HG02798 (cell line): ENCODE measurements around the gene UBE2I.

Source experiments
- ATAC-seq: cut with Tn5 transposase; IDR thresholded peaks from one replicate; pipeline ENCODE4 v1.9.1; 2021; ENCODE audit warnings: mild to moderate bottlenecking; ENCODE audit not compliant: unreplicated experiment, poor library complexity

UBE2I gene

DNA sequence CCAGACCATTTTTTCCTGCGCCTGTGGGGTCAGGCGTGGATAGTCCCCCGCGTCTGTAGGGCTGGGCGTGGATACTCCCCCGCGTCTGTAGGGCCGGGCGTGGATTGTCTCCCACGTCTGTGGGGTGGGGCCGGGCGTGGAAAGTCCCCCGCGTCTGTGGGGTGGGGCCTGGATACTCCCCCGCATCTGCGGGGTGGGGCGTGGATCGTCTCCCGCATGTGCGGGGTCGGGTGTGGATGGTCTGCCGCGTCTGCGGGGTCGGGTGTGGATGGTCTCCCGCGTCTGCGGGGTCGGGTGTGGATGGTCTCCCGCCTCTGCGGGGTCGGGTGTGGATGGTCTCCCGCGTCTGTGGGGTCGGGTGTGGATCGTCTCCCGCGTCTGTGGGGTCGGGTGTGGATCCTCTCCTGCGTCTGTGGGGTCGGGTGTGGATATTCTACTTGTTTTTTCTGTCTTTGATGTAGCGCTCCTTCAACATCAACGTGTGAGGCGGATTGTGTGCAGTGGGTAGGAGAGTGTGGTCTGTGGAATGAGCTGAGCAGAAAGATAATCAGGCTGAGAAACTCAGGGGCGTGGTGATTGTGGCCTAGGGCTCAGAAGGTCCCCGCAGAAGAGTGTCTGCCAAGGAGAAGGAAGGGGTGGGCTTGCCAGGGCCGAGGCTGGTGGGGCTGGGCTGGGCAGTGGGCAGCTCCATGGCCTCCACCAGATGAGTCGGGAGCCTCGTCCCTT lies 45.5 kb downstream of the UBE2I start:
- no peak for ATAC-seq

DNA sequence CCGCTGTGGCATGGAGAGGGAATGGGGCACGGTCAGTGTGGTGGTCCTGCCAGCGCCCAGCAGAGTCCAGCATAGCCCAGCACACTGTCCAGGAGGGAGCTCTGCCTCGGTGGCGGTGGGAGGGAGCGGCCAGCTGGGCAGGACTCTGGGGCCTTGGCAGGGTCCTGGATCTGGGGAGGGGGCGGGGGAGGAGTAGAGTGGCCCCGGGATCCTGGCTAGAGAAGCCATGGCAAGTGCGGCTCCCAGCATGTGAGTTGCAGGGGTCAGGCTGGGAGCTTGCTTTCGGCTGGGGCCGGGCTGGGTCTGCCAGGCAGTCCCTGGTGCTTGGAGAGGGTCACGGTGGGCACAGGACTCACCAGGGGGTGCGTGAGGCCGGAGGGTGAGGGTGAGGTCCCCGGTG lies 46.2 kb downstream of the UBE2I start:
- ATAC-seq, result no peak

- ATAC-seq, result no peak
These were observed 46.8 kb downstream of the UBE2I start for GRCh38 chr16:1356061-1356900.

- ATAC-seq, result no peak
These were observed 48.6 kb downstream of the UBE2I start for GRCh38 chr16:1357906-1358566.

DNA sequence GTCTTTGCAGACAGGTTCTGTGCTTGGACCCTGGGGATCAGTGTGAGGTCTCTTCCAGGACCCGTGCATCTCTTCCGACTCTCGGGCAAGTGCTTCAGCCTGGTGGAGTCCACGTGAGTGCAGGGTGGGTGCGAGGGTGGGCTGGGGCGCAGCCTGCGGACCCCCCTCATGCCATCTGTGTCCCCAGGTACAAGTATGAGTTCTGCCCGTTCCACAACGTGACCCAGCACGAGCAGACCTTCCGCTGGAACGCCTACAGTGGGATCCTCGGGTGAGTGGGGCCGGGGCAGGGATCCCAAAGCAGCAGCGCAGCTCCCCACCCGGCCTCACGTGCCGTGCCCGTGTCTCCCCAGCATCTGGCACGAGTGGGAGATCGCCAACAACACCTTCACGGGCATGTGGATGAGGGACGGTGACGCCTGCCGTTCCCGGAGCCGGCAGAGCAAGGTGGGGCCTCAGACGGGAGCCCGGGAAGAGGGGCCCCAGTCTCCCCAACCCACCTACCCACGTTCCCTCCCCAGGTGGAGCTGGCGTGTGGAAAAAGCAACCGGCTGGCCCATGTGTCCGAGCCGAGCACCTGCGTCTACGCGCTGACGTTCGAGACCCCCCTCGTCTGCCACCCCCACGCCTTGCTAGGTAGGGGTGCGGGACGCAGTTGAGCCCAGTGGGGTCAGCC lies 52.4 kb downstream of the UBE2I start:
- no peak for ATAC-seq

DNA sequence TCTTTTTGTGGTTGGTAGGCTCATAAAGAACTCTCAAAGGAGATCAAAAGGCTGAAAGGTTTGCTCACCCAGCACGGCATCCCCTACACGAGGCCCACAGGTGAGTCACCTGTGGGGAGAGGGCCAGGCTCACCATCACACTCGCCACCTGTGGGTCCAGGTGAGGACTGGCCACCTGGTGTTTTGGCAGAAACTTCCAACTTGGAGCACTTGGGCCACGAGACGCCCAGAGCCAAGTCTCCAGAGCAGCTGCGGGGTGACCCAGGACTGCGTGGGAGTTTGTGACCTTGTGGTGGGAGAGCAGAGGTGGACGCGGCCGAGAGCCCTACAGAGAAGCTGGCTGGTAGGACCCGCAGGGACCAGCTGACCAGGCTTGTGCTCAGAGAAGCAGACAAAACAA lies 53.4 kb downstream of the UBE2I start:
- no peak for ATAC-seq

DNA sequence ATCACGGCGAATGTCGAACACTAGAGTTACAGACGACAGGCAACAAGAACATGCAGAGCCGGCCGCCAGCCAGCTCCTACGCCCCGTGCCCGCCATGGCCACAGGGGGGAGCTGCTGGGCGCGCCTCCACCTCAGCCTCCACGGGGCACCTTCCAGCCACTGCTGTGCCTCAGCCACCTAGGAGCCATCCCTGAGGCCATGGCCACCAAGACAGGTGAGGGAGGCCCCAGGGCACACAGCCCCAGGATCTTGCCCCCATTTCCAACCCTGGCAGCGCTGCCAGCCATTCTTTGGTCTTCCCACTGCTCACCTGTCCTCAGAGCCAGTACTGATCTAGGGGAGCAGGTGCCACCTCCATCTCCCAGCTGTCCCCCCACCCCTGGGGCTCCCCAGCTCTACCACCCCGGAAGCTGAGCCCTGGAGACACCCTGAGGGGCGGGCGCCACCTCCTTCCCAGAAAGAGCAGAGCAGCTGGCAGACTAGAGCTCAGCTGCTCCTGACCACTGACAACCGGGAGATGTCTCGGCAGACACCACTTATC lies 54.1 kb downstream of the UBE2I start:
- ATAC-seq, result peak; percentile 42

DNA sequence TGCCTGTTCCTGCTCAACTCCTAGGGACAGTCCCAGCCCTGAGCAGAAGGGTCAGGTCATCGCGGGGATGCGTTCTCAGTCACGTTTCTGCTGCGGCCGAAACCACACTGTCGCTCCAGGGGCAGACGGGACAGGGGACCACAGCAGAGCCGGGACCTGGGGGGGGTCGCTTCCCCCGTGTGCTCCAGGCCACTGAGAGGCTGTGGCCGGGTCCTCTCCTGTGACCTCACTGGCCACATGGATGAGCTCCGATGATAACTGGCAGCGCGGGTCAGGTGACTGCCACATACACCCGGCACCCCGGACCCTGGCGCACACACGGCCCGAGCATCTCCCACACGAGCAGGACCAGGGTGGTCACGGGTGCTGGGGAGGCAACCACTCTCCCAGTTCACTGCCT lies 55.1 kb downstream of the UBE2I start:
- ATAC-seq, result no peak

GRCh38 chr16:1366060-1366711 lies 56.8 kb downstream of the UBE2I start:
- ATAC-seq, result no peak

DNA sequence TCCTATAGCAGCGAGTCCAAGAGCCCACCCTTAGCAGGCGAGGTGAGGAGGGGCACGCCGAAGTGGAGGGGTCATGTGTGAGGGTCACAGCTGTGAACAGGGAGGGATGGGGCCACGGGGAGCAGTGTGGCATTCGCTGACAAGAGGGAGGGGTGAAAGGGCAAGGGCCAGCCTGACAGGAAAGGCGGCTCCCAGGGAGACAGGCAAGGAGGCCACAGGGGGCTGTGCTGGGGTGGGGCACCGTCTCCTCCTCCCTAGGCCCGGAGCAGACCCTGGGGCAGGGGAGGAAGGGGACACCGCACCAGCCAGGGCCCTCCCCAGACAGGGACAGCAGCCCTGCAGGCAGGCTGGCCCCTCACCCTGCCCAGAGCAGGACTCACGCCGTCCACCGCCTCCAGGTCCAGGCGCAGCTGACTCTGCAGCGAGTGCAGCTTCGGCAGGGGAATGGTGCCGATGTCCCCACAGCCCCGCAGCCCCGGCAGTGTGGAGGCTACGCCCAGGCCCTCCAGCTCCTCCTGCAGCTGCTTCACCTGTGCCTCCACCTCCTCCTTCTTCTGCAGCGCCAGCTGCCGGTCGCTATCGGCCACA lies 57.4 kb downstream of the UBE2I start:
- no peak for ATAC-seq

GRCh38 chr16:1367486-1368174 lies 58.2 kb downstream of the UBE2I start:
- ATAC-seq, result no peak

DNA sequence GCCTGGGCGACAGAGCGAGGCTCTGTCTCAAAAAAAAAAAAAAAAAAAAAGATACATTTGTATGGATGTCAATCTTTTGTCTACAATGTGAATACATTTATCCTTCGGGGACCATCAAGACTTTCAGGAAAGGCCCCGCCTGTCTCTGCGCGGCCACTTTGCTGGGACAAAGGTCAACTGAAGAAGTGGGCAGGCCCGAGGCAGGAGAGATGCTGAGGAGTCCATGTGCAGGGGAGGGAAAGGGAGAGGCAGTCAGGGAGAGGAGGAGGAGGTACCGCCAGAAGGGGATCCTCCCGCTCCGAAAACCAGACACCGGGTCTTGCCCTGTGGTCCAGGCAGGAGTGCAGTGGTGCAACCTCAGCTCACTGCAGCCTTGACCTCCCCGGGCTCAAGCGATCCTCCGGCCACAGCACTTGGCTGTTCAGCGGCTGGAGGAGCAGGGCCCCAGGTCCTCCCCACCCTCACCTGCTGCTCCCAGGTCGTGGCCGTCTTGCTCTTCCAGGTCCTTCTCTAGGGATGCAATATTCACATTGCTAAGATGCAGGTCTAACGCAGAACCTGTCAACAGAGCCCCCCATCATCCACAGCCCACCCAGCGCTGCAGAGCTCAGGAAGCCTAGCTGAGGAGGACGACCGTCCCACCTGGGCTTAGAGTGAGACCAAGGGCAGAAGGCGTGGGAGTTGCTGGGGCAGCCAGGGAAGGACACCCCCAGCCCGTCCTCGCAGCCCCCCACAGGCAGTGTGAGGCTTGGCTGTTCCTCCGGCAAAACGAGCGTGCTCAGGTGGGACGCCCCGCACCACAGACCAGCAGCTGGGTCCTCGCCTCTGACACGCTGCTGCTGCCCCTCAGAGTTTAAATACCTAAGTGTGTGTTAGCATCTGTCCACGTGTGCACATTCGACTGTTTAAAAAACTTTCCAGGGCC lies 61.9 kb downstream of the UBE2I start:
- ATAC-seq, result no peak

- no peak for ATAC-seq
These were observed 63.0 kb downstream of the UBE2I start for GRCh38 chr16:1372292-1372950.

DNA sequence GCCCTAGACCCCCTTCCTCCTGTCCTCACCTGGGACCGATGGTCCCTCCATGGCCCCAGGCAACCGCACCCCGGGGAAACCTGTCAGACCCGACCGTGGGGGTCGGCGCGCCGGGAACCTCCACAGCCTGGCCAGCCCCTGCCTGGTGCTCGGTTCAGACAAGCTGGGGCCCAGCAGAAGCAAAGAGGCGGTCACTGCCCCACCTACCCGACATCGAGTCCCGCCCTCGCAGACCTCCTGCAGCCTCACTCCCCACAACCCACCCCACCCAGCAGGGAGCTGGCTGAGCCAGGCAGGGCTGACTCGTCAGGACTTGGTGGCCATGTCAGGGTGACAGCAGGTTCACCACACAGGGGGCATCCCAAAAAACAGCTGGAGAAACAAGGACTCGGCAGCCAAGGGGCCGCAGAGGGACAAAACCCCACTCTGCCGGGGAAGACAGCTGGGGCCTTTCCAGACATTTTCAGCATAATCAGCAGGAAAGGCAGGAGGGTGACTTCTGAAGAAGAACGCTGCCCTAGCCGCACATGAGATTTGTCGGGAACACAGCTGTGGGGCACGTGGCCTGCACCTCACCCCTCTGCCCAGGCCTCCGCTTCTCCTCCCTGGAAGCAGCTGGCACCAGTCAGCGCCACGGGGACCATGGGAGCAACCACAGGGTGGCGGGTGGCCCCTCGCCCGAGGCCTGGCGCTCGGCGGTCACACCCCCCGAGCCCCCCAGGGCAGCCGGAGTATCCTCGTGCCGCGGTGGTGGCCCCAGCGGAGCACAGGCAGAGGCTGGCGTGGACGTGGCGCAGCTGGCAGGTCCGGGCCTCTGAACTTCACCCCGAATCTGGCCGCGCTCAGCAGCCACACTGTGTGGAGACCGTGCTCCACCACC lies 65.2 kb downstream of the UBE2I start:
- ATAC-seq, result no peak

- no peak for ATAC-seq
These were observed 65.8 kb downstream of the UBE2I start for GRCh38 chr16:1375298-1375640.

DNA sequence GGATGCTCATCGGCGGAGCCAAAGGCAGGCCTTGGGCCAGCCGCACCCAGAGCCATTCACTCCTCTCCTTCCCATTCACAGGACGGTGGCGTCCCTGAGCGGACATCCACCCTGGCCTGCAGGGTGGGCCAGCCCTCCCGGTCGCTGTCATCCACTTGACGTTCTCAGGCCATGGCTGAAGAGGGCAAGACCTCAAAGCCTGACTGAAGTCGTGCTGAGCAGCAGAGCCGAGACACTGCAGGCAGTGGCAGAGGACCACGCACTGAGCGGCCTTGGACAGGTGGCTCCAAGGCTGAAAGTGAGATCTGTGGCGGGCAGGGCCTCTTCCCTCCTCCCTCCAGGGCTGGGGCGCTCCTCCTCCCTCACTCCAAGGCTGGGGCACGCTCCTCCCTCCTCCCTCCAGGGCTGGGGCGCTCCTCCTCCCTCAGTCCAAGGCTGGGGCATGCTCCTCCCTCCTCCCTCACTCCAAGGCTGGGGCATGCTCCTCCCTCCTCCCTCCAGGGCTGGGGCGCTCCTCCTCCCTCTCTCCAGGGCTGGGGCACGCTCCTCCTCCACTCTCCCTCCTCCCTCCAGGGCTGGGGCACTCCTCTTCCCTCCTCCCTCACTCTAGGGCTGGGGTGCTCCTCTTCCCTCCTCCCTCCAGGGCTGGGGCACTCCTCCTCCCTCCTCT lies 66.4 kb downstream of the UBE2I start:
- ATAC-seq, result no peak
